HG02870 (cell line): ENCODE data around the gene GARIN5B.
"Not testable (repeated sequence)": the region's sequence is repeated elsewhere in the genome, so short reads cannot be mapped to it uniquely, and the experiment has no call there.

Source experiments
- ATAC-seq: cut with Tn5 transposase; IDR thresholded peaks from one replicate; pipeline ENCODE4 v1.9.1; 2021; ENCODE audit warnings: mild to moderate bottlenecking, moderate library complexity; ENCODE audit not compliant: unreplicated experiment

GARIN5B gene

GRCh38 chr19:55362990-55363716, at the start of gene GARIN5B:
Gene GARIN5B (minus strand): TSS chr19:55363260. CDS start chr19:55363066, 194 bp downstream.
- no peak for ATAC-seq

DNA sequence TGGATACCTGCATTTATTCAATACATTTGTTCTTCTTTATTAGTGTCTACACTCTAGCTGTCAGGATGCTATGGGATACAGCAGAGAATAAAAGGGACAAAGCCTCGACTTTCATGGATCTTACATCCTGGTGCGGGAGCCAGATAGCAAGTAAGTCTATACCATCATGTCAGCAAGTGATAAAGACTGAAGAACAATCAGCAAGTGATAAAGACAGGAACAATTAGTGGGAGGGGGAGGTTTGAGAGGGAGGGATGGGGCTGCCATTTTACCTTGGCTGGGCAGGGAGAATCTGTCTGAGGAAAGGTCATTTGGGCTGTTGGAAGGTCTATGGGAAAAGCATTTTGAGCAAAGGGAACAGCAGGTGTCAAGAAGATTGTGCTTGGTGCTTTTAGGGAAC, 47.1 kb upstream of the GARIN5B start:
- ATAC-seq, result no peak

DNA sequence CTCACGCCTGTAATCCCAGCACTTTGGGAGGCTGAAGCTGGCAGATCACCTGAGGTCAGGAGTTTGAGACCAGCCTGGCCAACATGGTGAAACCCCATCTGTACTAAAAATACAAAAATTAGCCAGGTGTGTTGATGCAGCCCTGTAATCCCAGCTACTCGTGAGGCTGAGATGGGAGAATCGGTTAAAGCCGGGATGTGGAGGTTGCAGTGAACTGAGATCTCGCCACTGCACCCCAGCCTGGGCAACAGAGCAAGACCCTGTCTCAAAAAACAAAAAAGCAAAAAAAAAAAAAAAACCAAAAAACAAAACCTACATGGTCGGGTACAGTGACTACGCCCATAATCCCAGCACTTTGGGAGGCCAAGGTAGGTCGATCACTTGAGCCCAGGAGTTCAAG, 46.1 kb upstream of the GARIN5B start:
- not testable (repeated sequence) for ATAC-seq

DNA sequence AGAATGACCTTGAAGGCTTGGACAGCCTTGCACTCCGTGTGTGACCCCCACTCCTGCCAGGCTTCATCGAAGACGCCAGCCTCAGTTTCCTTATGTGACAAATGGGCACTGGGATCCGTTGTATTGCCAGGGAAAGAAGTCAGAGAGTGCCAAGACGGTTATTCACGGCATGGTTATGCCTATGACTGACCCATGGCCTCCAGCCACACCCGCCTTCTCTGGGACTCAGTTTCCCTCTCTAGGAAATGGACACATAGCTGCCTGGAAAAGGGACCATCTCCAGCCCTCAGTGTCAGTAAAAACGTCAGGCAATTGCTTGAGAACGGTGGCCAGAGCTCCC, 45.4 kb upstream of the GARIN5B start:
- no peak for ATAC-seq

DNA sequence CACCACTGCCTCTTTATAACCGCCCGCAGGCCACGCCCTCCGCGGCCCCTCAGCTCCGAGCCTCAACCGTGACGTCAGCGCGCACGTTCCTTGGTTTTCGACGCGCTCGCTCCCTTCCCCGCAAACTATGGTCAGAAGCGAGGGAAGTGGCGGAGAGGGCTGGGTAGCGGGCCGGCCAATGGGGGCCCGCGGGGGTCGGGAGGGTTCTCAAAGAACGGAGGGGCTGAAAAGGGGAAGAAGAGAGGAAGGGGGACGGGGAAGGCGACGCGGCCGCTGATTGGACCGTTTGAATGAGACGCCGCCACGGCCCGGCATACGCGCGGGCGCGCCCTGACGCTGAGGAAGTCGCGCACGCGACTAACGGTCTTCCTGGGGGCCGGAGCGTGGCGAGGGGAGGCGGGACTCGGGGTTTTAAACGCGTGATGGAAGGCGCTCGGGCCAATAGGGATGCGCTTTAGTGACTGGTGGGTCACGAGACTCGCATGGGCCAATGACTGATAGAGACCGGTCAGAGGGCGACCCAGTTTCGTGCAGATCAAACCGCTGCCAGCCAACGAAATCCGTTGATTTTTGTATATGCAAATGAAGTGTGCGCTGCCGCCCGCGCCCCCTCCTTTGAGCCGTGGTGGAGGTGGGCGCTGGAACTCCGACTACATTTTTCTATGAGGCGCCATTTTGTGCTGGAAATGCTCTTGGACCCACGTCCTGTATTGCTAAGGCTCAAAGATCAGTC, 44.9 kb upstream of the GARIN5B start:
- peak; percentile 86 for ATAC-seq

GRCh38 chr19:55407550-55407799, 44.4 kb upstream of the GARIN5B start, which contains the start of gene UBE2S:
Gene UBE2S (minus strand): TSS chr19:55407788. CDS start chr19:55407589, 199 bp downstream.
- not testable (repeated sequence) for ATAC-seq

GRCh38 chr19:55406826-55407549, 43.9 kb upstream of the GARIN5B start:
- ATAC-seq, result no peak

GRCh38 chr19:55406091-55406825, 43.2 kb upstream of the GARIN5B start:
- no peak for ATAC-seq

DNA sequence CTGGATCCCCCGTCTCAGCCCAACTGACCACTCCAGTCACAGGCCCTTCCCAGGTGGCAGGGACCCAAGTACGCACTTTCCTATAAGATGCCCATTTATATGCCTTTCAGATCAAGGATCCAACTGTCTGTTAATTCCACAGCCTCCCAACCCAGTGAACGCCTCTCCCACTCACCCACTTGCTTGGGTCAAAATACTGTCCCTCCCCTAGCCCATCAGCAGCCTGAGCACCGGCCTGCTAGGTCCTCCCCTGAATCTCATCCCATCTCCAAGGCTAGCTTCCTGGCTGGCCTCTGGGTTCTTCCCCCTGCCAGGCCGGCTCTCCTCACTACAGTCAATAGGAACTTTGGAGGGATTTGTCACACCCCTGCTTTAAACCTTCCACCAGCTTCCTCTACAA, 42.6 kb upstream of the GARIN5B start:
- ATAC-seq, result no peak

DNA sequence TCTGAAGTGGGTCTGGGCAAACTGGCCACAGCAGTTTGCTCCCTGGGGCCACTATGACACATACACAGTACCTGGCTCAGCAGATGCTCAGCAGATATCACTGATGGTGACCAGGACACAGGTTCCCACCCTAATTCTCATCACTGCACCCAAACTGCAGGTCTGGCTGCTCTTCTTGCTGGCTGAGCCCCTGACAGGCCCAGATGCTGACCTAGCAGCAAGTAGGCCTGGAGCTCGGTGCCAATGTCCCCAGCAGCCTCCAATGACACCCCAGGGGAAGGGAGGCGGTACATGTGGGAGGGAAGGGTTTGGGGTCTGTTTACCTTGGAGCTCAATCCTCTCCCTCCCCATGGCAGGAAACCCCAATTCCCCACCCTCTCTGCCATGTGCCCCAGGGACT, 39.4 kb upstream of the GARIN5B start:
- no peak for ATAC-seq

DNA sequence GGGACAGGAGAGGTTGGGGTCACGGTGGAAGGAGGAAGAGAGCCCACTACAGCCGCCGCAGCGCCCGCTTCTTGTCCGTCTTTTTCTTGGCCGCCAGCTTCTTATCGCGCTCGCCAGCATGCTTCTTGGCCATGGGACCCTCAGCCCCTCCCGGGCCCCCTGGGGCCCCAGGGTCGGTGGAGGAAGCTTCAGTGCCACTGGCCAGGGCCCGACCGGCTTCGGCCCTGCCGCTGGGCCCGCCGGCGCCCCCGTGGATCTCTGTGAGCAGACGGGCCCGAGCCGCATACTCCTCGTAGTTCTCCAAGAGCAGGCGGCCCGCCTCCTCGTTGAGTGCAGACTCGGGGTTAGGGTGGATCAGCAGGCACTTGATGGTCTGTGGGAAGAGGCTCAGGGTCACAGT, 38.3 kb upstream of the GARIN5B start:
- ATAC-seq, result not testable (repeated sequence)

- no peak for ATAC-seq
Measured at GRCh38 chr19:55400281-55401087, 37.4 kb upstream of the GARIN5B start.

DNA sequence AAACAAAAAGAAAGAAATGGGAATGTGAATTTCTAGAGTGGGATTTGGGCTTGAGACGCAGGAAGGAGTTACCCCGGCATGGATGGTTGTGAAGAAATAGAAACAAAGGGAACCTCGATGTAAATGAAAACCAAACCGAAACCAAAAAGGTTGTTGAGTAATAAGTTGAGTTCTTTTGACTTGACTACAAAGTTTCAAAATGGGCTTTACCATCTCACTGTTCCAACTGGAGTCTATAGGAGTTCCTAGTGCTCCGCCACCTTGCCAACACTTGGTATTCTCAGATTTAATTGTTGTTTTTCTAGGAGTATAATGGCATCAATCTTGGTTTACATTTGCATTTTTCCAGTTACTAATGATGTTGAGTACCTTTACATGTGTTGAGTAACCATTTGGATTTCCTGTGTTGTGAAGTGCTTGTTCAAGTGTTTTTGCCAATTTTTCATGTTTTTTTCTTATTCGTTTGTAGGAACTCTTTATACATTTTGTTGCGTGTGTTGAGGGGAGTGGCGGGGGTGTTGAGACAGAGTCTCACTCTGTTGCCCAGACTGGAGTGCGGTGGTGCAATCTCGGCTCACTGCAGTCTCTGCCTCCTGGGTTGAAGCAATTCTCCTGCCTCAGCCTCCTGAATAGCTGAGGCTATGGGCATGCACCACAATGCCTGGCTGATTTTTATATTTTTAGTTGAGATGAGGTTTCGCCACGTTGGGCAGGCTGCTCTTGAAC, 35.3 kb upstream of the GARIN5B start:
- no peak for ATAC-seq

GRCh38 chr19:55392820-55393761, 30.0 kb upstream of the GARIN5B start:
- no peak for ATAC-seq

- no peak for ATAC-seq
Measured at GRCh38 chr19:55391702-55392615, 28.9 kb upstream of the GARIN5B start.

- ATAC-seq, result no peak
Measured at GRCh38 chr19:55391191-55391670, 28.2 kb upstream of the GARIN5B start.

DNA sequence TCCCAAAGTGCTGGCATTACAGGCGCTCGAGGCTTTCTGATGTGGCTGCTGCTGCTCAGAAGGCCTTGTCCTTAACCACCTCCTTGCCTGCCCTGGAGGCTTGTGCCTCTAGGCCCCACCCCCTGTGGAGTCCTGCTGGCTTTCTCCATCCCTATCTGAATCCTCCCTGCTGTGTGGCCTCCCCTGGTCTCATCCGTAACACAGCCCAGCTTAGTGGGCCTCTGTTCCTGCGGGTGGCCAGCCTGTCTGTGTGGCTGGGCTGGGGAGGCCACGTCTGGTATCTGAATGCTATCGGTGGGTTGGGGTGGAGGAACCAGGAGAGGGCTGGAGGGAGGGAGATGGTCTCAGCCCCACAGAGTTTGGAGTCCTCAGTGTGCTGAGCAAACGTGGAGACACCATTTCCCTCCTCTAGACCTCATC, 27.4 kb upstream of the GARIN5B start:
- ATAC-seq, result no peak
